GM19463 (cell line): ENCODE data around the gene SPAG16.
A peak's percentile ranks its signal among the peaks of the same experiment; 100 is the strongest.

Experiments
- ATAC-seq: cut with Tn5 transposase; IDR thresholded peaks from one replicate; pipeline ENCODE4 v1.9.1; 2021; ENCODE audit warnings: mild to moderate bottlenecking, moderate library complexity; ENCODE audit not compliant: unreplicated experiment

The SPAG16 gene

DNA sequence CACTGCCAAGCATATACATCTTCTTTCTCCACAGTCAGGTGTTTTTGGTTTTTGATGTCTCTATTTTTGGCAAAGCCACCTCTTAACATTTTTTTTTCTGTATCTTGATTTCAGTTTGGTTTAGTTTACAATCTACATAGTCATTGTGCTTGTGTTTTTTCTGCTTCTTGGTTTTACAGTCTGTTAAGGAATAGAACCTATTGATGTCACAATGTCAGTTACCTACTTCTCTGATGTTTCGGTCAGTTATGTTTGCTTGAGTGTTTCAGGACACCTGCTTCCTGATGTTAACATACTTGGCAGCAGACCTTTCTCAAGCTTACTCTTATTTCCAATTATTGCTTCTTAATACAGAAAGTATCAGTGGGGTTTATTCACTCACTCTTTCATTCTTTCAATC, 253.3 kb downstream of the SPAG16 start:
- ATAC-seq = peak; percentile 64

DNA sequence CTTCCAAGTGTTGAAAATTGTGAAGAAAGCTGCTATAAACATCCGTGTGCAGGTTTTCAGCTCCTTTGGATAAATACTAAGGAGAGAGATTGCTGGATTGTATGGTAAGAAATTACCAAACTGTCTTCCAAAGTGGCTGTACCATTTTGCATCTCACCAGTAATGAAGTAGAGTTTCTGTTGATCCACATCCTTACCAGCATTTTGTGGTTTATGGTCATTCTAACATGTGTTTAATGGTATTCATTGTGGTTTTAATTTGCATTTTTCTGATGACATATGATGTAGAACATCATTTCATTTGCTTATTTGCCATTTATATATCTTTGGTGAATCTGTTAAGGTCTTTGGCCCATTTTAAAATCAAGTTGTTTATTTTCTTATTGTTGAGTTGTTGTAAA, 260.7 kb downstream of the SPAG16 start:
- no peak for ATAC-seq

DNA sequence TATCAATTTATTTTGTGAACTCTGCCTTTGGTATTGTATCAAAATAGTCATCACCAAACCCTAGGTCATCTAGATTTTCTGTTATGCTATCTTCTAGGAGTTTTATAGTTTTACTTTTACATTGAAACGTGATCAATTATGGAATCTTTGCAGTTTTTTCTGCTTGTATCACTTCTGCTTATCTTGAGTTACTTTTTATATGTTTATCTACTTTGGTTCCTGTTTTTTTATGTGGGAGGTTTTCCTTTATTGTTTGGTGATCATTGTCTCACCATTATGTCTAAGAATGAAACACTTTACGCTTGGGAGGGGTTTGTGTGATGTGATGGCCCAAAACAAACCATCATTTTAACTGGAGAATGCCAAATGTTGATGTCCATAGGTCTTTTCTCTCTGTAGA, 261.2 kb downstream of the SPAG16 start:
- ATAC-seq = no peak

DNA sequence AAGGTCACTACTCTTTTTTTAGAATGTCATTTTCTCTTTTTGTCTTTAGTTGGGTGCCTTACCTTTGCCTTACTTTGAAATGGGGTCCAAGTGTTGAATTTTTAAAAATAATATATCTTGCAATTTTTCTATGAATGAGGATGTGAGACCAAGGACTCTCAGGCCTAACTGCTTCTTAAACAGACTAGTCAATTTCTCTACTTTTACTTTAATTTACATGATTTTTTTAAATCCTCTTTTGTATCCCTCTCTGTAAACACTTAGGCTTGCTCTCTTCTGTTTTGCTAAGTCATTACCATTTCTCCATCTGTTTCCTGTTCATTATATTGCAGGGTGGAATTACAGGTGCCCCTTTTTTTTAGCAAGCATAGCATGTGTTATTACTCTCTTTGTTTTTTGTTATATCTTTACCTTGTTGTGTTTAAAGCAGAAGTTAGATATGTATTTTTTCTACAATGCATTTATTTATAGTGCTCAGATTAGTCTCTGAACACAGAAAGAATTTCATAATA, 261.8 kb downstream of the SPAG16 start:
- no peak for ATAC-seq

DNA sequence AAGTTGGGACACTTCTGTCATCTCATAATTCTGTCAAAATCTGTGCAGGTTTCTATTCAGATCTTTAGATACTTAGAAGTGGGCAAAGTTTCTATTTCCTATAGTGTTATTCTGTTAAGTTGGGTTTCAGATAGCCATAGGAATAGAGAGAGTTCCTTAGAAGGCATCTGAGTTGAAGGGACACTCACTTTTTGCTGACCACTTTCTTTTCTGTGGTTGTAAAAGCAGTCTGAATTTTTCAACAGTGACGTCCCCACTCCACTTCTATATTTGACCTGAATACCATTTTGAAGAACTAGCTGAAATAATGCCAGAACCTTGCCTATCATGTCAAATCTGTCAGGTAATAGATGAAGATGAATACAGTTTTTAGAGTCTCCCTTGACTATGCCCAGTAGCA, 267.3 kb downstream of the SPAG16 start:
- no peak for ATAC-seq

DNA sequence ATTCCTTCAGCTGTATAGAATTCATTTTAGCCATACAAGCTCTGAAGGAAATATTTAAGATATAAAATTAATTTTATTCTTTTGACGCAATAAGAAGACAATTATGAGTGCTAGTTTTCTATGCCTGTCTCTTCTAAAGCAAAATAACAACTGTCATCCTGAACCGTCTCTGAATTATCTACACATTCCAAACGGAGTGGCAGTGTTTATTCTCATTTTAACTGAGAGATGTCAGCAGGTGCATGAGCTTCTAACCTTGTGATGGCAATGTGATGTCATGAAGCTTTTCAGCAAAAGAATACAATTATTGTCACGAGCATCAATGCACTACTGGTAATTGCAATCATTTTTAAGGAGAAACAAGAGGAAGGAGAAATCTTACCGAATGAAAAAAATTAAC, 274.8 kb downstream of the SPAG16 start:
- no peak for ATAC-seq

DNA sequence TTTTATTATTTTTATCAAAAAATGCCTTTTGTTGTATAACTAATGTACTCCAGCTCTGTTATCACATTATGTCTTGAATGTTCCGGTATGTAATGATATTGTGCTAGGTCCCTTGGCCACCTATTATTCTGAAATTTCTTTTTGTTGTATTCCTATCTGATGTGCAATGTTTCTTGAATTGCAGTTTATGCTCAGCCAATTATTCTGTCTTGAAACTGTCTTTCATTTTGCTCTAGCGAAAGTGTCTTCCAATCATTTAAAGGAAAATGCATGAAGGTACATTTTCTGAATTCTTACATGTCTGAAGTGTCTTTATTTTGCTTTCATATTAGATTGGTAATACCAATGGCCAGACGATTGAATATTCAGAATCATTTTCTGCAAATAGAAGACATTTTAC, 277.5 kb downstream of the SPAG16 start:
- no peak for ATAC-seq

DNA sequence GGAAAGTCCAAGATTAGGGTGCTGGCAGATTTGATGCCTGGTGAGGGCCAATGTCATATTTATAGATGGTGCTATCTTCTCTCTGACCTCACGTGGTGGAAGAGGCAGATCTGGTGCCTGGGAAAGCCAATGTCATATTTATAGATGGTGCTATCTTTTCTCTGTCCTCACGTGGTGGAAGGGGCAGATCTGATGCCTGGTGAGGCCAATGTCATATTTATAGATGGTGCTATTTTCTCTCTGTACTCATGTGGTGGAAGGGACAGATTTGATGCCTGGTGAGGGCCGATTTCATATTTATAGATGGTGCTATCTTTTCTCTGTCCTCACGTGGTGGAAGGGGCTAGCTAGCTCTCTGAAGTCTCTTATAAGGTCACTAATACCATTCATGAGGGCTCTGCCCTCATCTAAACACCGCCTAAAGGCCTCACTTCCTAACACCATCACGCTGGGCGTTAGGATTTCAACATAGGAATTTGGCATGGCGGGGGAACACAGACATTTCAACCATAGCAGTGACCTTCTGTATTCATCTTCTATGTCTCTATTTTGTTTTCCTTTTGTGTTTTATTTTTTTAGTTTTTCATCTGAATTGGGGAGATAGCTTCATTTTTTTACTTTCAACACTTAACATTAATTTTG, 278.4 kb downstream of the SPAG16 start:
- ATAC-seq = no peak

DNA sequence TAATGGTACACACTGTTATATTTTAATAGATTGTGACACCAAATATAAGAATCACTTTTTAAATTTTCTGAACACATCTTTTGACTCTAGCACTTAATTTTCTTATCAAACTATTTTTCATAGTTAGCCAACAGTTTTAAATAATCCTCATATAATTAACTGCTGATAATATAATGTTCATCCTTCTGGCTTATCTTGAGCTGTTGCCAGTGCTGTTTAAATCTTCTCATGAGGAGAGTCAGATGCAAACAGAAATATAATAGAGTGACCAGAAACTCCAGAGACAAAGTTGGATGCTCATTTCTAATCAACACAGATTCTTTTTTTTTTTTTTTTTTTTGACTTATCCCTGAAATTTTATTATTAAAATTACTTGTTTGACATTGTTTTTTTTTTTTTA, 282.6 kb downstream of the SPAG16 start:
- no peak for ATAC-seq

DNA sequence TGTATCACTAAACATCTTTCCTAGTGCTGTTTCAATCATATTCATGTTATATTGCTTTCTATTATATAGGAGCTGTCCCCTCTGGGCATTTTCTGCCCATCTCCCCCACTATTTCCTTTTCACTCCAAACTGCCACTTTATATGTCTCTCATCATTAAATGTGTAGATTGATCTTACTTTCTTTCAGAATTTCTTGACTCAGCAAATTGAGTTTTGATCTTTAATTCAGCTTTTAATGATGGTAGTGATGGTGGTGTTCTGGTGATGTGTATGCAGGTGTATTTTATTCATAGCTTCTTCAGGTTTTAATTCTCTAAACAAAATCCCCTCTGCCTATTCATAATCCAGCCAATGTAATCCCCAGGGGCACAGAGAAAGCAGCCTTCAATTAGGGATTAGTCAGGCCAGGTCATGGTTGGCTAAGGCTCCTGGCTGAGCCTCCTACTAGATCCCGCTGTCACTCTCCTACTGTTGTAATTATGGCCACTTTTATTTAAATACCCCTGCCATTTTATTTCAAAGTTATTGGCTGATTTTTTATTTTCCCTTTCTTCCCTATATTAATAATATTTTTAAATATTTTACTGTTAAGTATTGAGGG, 325.4 kb downstream of the SPAG16 start:
- ATAC-seq = no peak

DNA sequence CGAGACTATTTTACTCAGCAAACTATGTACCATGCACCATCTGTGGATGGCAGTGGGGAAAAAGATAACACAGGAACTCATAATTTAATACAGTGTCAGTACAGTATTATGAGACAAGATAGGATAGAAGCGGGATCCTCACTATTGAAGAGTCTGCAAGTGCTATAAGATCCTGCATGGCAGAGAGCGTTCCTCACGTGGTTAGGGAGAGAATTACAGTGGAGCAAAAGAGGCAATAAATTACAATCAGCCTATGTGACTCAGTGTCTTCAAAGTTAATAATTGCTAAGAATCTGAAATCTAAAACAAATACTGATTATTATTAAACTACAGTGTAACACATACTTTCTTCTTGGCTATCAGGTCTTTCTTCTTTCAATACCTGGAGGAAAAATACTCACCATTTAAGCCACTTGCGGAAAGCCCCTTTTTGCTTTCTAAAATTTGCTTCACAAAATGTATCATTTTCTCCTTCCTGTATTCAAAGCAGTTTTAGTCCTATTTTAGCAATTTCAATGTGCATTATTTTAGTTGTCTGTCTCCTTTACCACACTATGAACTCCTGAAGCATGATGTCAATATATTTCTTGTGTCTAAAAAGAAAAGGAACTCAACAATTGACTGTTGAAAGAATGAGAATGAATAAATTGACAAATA, 342.9 kb downstream of the SPAG16 start:
- peak; percentile 74 for ATAC-seq

DNA sequence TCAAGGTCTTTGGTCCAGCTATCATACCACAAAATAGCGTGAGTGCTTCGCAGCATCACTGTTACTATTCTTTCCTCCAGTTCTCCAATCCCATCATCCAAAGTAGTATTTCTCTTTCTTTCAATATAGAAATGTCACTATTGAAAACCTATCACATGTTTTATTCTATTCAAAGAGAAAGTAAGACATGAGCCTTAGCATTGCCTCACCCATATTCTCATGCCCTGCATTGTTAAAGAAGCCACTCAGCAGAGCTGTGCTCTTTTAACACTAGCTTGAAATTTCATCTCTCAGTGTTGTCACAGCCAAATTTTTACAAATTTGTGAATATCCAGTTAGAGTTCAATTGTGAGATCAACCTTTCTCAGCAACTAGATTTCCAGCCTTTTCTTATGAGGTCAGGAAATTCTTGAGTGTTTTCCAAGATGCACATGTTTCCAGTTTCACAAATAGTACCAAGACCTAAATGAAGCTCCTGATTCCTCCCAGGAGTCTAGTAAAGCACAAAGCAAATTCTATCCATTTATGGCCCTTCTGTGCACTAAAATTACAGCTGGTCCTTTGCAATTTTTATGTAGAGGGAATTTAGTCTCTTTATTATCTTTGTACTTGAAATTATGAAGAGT, 343.7 kb downstream of the SPAG16 start:
- ATAC-seq = peak; percentile 37

DNA sequence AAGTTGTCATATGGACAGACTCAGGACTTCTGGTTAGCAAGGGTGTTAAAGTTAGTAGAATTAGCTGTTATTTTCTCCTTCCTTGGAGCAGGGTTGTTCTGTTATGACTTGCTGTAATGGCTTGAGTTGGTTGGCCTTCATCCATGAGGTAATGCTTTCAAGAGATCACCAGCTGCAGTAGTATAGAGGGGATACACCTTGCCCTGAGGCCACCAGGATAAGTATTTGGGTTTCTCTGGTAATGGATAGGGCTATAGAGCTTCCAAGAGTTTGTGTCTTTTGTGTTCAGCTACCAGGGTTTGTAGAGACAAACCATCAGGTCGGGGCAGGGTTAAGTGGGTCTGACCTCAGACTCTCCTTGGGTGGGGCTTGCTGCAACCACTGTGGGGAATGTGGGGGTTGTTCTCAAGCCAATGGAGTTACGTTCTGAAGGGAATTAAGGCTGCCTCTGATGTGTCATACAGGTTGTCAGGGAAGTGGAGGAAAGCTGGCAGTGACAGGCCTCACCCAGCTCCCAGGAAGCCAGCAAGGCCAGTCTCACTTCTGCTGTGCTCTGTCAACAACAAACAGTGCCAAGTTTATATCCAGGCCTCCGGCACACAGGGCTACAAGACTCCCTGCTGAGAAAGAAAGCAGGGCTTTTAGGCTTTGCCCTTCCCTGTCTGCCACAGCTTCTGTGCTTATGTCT, 356.6 kb downstream of the SPAG16 start:
- no peak for ATAC-seq

DNA sequence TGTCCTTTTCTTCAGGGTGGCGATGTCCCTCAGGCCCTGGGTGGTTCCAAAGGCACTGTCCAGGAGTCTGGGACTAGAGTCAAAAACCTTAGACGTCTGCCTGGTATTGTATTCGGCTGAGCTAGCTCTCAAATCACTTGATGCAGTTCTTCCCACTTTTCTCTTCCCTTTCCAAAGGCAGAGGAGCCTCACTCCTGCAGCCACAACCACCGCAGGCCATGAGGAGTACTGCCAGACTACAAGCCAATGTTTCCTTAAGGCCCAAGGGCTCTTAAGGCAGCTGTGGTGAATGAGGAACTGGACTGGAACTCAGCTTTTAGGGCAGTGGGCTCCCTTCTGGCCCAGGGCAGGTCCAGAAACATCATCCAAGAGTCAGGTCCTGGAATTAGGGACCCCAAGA, 360.7 kb downstream of the SPAG16 start:
- no peak for ATAC-seq

DNA sequence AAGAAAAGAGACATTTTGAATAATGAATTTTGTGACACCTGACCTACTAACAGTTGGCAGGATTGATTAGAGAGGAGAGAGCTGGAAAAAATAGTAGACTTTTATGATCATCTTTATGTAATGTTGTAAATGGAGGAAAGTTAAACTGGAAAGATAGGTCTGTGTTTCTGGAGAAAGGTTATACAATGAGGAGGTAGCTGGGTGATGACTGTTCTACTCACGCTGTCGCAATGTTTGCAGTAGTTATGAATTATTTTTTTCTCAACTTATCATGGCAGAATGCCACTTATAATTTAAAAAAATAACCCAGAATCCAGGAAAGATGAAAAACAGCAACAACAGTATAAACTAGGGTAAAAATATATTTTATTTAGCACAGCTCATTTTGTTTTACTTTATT, 364.9 kb downstream of the SPAG16 start:
- no peak for ATAC-seq

DNA sequence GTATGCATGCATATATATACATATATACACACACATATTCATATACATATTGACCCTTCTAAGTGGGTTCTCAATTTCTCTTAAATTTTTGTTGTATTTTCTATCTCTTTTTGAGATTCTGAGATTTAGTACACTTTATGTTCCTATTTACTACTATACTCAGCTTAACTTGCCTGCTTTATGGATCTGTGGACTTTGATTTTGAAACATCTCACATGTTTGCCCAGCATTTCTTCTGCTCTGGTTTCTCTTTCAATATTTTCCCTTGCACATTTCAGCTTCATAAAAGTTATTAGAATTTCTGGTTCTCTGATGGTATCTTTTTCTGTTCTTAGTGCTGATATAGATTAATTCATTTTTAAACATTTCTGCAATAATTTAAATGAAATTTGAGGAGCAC, 380.6 kb downstream of the SPAG16 start:
- no peak for ATAC-seq

DNA sequence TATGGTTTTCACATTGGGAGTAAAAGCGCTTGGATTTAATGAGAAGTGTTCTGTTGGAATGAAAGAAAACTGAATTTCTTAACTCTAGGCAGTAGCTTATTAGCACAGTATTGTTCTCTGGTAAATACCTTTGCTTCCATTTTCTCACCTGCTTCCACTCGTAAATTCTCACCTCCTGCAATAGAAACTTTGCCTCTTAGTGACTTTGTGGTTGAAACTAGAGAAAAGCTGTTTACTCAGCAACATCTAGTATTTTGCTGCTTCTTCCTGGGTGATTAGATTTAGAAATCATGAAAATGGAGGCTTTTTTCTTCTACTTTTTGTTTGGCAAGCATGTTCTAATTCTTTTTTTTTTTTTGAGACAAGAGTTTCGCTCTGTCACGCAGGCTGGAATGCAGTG, 385.4 kb downstream of the SPAG16 start:
- ATAC-seq = no peak

DNA sequence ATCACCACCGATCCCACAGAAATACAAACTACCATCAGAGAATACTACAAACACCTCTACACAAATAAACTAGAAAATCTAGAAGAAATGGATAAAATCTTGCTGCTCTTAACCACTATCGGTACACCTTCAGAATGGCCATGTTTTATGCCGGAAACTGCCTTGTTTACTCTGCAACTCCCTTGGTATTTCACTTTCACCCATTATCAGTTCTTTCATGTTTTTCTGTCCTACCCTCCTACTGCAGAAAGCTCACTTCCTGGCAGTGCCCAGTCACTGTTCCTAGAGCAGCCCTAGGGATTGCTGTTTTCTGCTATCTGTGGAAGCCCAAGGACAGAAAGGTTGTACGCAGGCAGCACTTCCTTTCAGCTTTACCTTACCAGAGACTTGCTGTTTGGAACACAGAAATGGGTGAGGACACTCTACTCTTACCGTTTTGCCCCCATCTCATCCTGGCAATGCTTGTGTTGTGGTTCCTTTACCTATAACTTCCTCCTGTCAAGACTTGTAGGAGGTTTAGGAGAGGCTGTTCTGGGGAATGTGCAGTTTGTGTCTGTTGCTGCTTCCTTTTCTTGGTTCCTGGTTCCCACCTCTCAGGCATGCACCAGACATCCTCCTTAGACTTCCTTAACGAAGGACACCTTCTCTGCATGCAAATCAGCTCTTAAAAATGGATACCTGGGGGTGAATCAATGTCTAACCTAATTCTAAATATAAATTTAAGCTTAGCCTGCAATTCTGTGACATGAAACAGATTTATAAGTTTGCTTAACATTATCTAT, 394.4 kb downstream of the SPAG16 start:
- no peak for ATAC-seq

DNA sequence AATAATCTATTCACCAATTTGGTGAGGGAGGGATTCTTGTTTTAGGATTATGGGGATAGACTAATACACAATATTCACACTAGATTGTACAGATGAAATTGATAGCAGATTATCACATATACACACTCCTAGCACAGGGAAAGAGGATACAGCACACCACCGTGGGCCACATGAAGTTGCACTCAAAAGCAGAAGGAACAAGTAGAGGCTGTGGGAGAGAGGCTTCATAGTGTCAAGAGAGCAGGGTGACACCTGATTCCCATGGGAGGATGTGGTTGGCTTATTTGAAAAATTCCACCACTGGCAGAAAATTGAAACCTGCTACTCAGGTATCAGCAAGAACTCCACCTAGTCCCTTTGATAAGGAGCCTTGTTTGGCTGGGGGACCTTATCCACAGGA, 395.6 kb downstream of the SPAG16 start:
- ATAC-seq = no peak

DNA sequence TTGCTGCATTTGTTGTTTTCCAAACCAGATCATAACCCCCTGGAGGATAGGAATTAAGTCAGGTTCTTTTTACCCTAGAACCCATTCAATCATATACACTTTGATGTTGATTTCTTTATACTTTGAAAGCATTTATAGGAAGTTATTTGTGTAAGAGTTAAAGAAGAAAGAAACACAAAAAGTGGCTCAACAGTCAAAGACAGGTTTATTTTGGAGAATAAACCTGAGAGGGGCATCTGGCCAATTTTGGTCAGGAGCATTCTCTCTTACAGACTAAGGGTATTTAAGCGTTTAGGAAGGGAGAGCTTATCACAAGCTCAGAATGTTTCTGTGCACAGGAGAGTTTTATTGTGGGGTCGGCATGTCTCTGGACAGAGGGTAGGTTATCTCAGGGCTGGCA, 398.0 kb downstream of the SPAG16 start:
- ATAC-seq = no peak

DNA sequence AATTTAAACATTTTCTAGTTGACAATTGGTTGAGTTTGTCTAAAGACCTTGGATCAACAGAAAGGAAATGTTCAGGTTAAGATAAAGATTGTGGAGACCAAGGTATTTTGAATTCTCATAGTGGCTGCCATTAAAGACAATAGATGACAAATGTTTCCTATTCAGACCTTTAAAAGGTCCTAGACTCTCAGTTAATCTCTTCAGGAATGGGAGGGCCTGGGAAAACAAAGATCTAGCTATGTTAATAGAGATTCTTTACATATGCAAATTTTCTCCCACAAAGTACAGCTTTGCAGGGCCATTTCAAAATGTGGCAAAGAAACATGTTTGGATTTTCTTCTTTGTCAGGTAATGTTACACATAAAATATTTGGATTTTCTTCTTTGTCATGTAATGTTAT, 403.9 kb downstream of the SPAG16 start:
- no peak for ATAC-seq
